ENCODE data around the gene TOP1. TPM values are rescaled to one million over a fixed set of nuclear protein-coding genes. Genes with fewer than 3 reads are reported as not detected.
"Not testable (repeated sequence)": the region's sequence is repeated elsewhere in the genome, so short reads cannot be mapped to it uniquely, and the experiment has no call there.

The TOP1 gene
- polyA plus RNA-seq, 12 donors, result 50.6 to 75.8 (median 60.7) TPM; not detected in 1

GRCh38 chr20:41003143-41003935, 25.3 kb upstream of the TOP1 start:
- no peak for DNase-seq

DNA sequence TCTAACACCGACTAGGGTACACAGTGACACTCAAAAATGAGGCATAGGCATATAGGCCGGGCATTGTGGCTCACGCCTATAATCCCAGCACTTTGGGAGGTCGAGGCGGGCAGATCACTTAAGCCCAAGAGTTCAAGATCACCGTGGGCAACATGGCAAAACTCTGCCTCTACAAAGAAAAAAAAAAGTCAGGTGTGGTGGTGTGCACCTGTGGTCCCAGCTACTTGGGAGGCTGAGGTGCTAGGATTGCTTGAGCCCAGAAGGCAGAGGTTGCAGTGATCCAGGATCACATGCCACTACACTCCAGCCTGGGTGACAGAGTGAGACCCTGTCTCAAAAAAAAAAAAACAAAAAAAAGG, 24.7 kb upstream of the TOP1 start:
- not testable (repeated sequence) for DNase-seq

GRCh38 chr20:41004531-41005360, 23.9 kb upstream of the TOP1 start:
- peak; percentile 25 for DNase-seq

DNA sequence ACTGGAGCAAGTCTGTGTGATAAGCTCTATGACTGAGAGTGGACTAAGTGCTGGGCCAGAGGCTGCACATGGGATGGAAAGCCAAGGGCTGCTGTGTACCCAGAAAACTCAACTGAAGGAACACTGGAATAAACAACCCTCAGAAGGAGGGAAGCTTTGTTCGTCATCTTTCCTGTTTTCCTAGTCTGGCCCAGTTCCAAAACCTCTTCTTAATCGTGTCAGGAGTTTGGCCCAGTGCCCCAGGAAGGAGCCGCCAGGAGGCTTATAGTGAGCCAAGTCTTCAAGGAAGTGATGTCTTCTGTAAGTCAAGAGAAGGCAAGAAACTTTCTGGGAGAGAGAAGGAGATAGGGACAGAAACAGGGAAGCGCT, 23.3 kb upstream of the TOP1 start:
- peak; percentile 72 for DNase-seq

GRCh38 chr20:41006126-41006935, 22.3 kb upstream of the TOP1 start:
- DNase-seq, result no peak

- DNase-seq, result no peak
Observed at GRCh38 chr20:41006936-41007474, 21.6 kb upstream of the TOP1 start.

GRCh38 chr20:41007481-41007880, 21.1 kb upstream of the TOP1 start:
- no peak for DNase-seq

GRCh38 chr20:41009946-41010345, 18.7 kb upstream of the TOP1 start:
- no peak for DNase-seq

DNA sequence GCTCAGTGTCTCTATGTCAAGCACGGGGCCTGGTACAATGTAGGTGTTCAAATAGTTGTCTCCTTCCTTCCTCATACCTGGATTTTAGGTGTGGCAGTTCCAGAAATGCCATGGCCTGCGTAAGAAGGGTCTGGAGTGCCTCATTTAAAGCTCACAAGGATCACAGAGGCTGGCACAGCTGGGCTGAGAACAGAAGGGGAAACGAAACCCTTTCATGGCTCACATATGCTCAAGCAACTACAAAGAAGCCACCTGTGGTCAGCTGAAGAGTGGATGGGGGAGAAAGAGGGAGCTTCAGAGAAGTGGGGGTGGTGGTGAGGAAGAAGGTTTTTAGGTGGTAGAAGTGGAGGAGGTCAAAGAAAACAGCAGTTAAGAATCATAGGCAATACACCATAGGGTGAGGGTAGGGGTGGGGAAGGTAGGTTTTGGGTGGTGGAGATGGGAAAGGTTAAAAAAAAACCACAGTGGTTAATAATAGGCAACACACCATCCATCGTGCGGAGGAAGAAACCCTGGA, 17.0 kb upstream of the TOP1 start:
- no peak for DNase-seq

GRCh38 chr20:41014561-41015088, 14.0 kb upstream of the TOP1 start:
- DNase-seq, result no peak

DNA sequence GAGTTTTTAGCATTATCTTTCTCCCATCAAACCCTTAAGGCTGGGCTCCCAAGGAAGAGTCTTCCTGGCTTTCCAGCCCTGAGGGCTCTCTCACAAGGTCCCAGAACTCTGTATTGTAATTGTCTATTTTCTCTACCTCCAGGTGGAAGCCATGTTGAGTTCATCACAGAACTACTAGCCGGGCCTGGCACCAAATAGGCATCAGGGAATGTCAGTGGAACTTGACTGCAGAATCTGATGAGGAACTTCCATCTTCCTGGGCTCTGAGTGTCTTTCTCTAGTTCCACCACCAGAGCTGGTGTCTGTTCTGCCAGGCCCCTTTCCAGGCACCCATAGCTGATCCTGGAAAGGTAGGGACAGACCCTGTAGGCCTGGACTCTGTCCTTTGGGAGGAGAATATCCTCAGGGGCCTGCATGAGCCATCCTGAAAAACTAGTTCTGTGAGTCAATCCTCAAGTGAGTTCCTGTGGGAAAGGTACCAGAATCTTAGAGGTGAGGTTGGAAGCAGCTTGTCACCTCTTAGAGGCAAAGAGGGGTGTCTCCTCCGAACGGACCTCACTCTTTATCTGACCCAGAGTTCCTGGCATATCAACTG, 11.1 kb upstream of the TOP1 start:
- DNase-seq, result no peak

GRCh38 chr20:41018153-41018552, 10.5 kb upstream of the TOP1 start:
- DNase-seq, result no peak

- no peak for DNase-seq
Observed at GRCh38 chr20:41023549-41023948, 5.1 kb upstream of the TOP1 start.

DNA sequence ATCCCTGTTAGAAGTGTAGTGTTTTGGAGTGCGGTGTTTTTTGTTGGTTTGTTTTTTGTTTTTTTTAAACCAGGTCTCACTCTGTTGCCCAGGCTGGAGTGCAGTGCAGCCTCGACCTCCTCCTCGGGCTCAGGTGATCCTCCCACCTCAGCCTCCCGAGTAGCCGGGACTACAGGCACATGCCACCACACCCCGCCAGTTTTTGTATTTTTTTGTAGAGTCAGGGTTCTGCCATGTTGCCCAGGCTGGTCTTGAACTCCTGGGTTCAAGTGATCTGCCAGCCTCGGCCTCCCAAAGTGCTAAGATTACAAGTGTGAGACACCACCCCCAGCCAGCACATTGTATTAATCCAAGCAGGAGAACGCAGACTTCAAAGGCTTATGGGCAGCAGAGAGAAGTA, 1.3 kb upstream of the TOP1 start:
- no peak for DNase-seq

DNA sequence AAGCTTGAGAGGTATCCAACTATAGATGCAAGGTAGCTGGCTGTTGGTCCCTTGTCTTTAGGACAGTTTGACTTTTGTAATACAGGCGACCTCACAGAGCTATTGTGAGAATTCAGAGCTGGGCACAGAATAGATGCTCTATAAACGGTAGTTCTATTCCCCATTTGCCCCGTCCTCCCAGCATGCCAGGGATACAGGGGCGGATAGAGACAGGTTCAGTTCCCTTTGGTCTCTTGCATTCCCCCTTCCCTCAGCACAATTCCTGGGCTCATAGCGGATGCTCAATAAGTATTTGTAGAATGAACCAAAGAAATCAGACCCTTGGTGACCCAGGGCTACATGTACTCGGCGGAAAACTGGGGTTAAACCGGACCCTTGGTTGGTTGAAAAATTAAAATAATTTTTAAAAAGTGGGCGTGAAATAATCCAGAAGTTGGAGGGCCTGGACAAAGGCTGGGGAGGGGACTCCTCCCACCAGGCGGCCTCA, 707 bp upstream of the TOP1 start:
- DNase-seq, result no peak

DNA sequence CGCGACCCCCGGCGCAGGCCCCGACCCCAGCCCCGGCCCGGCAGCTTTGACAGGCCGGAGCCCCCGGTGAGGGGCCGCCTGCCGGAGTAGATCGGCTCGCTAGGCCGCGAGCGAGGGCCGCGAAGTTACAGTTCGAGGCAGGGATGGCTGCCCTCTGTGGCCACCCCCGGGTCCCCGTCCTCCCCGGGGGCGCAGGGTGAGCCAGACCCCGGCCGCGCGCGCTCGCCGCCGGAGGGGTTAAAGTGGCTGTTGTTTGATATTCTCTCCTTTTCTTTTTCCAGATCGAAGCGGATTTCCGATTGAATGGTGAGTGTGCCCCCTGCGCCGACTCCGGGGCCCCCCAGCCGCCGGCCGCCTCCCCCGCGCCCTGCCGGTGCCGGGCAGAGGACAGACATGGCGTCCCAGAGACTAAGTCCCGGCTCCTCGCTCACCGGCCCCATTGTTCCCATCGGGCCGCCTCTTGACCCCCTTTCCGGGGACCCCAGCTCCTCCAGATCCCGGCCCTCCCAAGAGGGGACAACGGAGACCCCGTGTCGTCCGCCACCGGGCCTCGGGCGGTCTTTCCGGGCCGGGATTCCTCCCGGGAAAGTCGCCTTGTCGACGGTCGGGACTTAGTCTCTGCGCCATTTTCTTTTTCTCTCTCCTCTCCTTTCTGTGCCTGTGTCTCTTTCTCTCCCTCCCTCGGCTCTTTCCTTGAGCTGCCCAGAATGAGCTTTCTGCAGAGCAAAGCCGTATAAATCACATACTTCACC, 704 bp downstream of the TOP1 start:
- peak; percentile 43 for DNase-seq

DNA sequence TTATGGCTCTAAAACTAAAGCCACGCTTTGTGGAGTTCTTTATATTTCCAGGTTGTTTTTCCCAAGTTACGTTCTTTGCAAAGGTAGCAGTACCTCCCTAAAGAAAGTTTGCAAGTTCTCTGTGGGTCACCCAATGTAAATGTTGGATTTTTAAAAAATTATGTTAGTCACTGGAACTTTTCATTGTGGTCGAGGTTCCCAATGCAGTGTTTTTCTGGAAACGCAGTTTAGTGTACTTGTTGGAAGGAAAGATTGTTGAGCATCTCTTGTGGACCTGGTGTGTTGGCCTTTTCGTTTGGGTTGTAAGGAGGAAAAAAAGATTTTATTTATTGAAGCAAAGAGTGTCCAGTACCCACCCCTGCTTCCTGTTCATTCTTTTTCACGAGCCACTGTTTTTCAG, 1.4 kb downstream of the TOP1 start:
- no peak for DNase-seq

DNA sequence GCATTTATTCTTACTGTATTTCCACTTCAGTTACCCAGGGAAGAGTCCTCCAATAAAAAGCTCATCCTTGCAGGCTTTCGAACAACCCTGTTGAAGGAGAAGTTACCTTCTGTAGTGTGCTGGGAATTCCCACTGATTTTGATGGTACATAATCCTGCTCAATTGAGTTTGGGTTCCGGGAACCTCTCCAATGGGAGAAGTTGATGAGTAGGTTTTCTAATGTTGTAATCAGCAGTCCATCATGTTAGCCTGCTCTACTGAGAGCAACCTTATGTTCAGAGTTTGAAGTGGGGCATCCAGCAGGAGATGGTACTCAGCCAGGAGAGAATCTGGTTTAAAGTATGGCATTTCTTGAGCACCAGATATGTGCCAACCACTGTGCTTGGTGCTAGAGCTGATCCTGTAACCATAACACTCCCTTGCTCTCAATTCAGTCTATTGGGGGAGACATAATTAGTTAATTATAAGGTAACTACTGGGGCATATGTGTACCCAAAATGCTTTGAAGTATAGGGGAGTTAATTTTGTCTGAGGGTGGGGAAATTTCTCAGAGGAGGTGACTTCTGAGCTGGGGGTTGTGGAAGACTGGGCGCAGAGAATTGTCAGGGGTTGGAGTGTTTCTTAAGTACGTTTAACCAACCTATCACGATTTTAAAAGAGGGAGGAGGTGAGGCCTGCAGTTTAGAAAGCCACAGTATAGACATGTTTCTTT, 2.1 kb downstream of the TOP1 start:
- no peak for DNase-seq

DNA sequence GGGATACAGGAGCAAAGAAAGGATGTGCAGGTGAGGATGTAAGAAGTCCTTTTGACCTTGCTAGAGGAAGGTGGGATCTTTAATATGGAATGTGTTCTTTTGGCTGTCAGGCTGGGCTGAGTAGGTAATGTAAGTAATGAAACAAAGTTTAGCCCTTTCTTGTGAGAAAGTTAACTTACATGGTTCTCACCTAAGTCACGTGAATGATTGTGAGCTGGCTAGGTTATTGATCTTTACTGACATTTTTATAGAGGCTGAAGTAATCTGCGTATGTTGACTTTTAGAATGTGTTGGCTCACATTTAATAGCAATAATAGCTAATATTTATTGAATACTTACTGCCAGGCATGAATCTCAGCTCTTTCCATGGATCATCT, 2.6 kb downstream of the TOP1 start:
- no peak for DNase-seq

GRCh38 chr20:41032271-41032670, 3.6 kb downstream of the TOP1 start:
- DNase-seq, result no peak

All from muscle of arm (tissue), 12 donors.